HG02885 (cell line): Measurements from ENCODE around the gene MARCHF11.

Source experiments
- ATAC-seq: cut with Tn5 transposase; IDR thresholded peaks from one replicate; pipeline ENCODE4 v1.9.1; 2021; ENCODE audit warnings: mild to moderate bottlenecking; ENCODE audit not compliant: unreplicated experiment, poor library complexity

Gene MARCHF11

GRCh38 chr5:16061163-16061562, 118.4 kb downstream of the MARCHF11 start:
- no peak for ATAC-seq

- no peak for ATAC-seq
Observed at GRCh38 chr5:16057277-16057676, 122.3 kb downstream of the MARCHF11 start.

DNA sequence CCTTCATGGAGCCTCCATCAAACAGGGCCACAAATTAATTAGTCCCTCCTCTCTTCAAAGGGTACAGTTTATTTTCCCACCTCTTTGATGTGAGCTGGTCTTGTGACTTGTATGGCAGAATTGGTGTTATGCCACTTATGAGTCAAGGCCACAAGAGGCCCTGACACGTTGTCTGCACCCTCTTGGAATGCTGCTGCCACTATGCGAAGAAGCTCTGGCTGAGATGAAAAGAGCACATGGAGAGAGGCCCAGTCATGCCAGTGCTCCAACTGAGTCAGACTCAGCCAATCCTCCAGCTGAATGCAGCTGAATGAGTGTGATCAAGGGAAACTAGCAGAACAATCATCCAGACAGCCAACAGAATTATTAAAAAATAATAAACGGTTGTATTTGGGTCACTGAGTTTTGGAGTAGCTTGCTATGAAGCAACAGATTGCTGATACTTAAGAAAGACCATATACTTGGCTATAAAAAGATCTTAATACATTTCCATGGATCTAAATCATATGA, 128.3 kb downstream of the MARCHF11 start:
- no peak for ATAC-seq

DNA sequence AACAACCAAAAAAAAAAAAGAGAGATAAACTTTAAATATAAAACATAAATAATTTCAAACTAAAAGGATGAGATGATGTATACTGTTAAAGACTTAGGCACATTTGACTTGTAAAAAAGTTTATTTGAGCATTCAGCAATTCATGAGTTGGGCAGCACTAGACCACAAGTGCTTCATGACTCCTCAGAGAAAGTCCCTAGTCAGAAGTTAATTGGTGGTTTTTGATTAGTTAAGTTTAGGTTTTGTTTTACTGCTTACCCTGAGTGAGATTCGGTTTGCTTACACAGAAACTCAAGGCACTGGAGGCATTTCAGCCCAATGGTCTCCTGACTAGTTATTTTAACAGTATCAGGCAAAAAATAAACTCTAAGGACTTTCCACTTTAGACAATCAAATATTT, 129.2 kb downstream of the MARCHF11 start:
- no peak for ATAC-seq

DNA sequence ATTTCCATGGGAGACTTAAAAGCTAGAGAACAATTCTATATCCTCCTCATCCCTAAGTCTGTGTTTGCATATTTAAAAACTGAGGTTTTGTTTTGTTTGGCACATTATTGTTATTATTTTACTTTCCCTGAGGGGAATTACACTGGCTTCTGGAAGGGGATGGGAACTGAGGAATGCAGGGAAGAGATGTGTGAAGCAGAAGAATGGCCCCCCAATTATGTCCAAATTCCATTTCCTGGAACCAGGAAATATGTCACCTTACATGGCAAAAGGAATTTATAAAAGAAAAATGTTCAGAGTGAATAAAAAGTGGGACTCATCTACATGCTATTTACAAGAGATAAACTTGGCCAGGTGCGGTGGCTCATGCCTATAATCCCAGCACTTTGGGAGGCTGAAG, 129.8 kb downstream of the MARCHF11 start:
- no peak for ATAC-seq

DNA sequence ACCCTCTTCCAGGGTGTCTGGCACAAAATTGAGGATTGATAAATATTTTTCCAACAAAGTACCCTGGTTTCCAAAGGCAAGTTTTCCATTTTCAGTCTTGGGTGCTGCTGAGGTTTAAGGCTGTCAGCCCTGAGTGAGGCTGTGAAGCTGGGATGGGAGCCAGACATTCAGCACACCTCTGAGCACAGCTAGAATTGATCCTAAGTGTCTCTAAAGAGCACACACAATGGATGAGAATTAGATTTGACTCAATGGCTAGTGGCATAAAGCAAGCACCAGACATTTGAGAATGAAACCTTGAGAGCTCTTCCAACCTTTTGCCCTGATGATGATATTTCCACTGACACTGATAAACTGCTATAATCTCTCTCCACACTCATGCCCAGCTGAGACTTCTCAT, 131.5 kb downstream of the MARCHF11 start:
- no peak for ATAC-seq

GRCh38 chr5:16043349-16043965, 136.1 kb downstream of the MARCHF11 start:
- no peak for ATAC-seq

DNA sequence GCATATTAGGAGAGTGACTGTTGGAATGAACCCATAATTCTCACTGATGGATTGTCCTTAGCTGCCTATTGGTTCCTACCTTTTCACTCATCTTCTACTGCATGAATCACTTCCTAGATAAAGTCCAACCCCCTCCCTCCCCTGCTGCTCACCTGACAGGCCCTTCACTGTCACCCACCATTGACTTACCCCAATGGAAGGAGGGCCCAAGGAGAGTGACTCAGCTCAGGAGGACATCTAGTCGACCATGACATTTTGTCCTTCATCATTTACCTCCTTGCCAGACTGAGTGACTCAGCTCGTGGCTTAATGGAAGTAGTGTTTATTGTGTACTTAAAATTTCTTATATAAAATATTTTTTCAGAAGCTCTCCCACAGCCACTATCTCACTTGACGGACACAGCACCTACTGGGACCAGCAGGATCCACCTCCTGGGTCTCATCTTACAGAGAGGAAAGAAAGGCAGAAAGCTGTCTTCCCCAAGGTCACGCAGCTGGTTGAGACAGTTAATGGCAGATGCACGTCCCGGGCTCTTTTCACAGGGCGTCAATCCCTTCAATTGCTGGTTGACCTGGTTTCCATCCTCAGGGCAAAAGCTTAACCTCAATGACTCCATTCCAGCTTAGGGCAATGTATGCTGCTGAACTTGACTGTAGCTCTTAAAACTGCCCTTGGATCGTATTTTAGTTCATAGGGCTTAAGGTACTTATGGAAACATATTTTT, 142.3 kb downstream of the MARCHF11 start:
- ATAC-seq: no peak

- no peak for ATAC-seq
Observed at GRCh38 chr5:16034319-16035001, 145.1 kb downstream of the MARCHF11 start.

DNA sequence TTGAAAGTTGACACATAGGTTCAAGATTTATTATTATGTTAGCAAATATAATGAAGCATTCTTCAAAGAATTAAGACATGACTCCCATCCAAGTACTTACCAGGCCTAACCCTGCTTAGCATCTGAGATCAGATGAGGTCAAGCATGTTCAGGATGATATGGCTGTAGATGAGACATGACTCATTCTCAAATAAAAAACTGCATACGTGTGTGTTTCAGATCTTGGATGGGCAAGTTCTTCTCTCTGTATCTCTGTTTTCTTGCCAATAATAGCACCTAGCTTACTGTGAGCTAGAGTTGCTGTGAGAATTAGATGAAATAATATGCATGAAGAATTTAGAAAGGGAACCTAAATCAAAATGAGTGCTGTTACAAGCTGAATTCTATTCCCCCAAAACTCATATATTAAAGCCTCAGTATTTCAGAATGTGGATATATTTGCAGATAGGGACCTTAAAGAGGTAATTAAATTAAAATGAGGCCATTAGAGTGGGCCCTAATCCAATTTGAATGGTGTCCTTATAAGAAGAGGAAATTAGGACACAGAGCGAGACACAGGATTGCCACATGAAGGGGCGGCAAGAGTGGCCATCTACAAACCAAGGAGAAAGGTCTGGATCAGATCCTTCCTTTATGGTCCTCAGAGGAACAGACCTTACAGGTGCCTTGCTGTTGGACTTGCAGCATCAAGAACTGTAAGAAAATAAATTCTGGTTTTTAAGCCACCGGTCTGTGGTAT, 146.2 kb downstream of the MARCHF11 start:
- no peak for ATAC-seq

- no peak for ATAC-seq
Observed at GRCh38 chr5:16028708-16029107, 150.9 kb downstream of the MARCHF11 start.

GRCh38 chr5:16025681-16026080, 153.9 kb downstream of the MARCHF11 start:
- ATAC-seq: no peak

GRCh38 chr5:16018970-16019369, 160.6 kb downstream of the MARCHF11 start:
- ATAC-seq: no peak

GRCh38 chr5:16017720-16018119, 161.9 kb downstream of the MARCHF11 start:
- ATAC-seq: no peak
